DMS153 (cell line): ENCODE measurements around the gene BMP2.
A peak's percentile ranks its signal among the peaks of the same experiment; 100 is the strongest.

Source experiments
- DNase-seq: peaks from one replicate; lab custom pipeline; 2025; lab: John Stamatoyannopoulos, UW

BMP2 gene

GRCh38 chr20:6767536-6768227 lies at the start of gene BMP2:
Gene BMP2 (plus strand): TSS chr20:6767686. CDS start chr20:6770127, 2,441 bp downstream.
- peak; percentile 21 for DNase-seq

DNA sequence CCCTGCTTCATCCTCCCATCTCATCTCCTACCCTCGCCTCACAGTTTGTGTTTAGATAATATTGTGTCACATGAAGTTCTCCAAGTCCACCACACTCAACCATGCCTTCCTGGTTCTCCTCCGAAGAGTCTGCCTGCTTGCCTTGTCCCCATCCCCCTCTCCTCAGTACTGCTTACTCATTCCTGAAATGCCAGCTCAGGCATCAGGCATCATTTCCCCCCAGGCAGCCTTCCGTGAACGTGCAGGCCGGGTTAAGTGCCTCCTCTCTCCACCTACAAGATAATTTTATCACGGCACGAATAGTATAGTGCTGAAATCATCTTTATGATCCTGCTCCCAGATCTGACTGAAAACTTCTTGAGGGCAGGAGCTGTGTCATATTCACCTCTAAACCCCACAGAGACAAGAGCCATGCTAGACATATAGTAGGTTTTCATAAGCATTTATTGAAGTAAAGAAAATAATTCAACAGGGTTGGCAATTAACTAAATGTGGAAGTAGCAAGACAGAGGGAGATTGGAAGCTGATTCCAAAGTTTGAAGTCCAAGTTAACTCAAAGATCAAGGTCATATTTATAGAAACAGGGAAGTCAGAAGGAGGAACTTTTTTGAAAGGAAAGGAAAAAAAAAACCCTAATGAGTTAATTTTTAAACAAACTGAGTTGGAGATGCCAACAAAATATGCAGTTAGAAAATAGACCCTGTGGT lies 48.7 kb upstream of the BMP2 start:
- DNase-seq = no peak

- DNase-seq = no peak
Observed at GRCh38 chr20:6719369-6719721, 48.1 kb upstream of the BMP2 start.

- no peak for DNase-seq
Observed at GRCh38 chr20:6726761-6727160, 40.7 kb upstream of the BMP2 start.

- no peak for DNase-seq
Observed at GRCh38 chr20:6730672-6731328, 36.7 kb upstream of the BMP2 start.

GRCh38 chr20:6732001-6732447 lies 35.5 kb upstream of the BMP2 start:
- DNase-seq = no peak

GRCh38 chr20:6732851-6733250 lies 34.6 kb upstream of the BMP2 start:
- no peak for DNase-seq

DNA sequence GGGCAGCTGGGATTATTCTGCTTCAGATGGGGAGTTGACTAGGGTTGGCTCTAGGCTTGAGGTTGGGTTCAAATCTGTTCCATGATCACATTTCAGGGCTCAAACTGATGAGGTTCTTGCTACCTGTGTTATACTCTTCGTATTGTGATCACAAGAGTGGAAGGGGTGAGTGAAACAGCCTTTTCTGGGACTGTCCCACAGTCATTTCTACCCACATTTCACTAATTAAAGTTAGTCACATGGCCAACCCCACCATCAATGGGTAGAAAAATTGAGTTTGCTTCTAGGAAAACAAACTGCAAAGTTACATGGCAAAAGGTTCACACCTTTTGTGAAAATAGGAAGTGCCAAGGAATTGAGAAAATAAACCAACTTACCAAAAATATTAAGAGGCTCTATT lies 33.5 kb upstream of the BMP2 start:
- no peak for DNase-seq

DNA sequence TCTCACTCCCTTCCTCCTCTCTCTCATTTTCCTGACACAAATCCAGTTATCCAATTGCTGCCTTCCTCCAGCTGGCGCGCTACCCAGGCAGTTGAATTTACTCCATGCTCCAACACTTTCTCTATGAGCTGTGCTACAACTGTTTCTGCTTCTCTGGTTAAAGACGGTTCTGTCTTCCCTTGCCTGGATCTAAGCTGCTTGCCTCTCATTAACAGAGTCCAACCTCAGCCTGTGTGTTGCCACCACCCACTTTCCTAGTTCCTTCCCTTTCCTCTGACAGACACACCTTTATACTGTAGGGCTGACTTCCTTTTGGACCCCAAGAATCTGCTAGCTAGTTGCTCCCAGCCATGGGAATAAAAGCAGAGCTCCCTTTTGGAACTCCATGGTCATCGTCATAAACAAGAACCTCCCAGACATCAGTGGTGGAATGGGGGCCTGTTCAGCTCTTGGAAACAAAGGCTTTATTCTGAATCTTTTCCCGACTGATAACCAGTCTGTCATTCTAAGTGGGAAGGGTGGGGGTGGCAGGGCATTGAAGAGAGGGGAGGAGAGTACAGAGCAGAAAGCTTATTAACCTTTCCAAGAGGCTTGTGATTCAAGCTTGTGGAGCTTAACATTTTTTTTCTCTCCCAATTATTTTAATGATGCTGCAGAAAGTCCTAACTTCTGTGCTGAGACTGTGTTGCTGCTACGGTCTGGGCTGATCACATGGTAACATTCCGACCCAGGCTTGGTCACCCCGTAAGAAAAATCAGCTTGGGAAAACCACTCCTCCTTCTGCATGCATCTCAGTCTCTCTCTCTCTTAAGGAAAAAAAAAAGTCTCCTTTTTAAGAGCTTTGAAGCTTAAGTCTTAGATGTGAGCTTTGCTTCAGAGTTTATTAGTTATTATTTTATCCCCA lies 31.3 kb upstream of the BMP2 start:
- DNase-seq = no peak

DNA sequence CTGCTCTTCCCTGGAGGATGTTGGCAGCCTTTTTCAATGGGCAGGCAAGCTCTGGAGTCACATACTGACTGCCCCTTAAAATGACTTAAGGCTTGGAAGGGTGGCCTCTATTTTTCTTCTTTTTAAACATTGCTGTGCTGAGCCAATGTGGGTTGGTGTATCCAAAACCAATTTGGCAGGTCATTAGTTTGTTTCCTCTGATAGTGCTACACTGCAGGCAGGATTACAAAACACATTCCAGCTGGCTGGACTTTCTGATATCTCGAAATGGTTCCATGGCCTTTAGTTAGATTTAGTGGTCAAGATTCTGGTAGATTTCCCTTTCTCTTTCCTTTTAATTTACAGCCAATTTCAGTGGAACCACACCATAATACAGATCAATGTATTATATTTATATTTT lies 28.1 kb upstream of the BMP2 start:
- no peak for DNase-seq

DNA sequence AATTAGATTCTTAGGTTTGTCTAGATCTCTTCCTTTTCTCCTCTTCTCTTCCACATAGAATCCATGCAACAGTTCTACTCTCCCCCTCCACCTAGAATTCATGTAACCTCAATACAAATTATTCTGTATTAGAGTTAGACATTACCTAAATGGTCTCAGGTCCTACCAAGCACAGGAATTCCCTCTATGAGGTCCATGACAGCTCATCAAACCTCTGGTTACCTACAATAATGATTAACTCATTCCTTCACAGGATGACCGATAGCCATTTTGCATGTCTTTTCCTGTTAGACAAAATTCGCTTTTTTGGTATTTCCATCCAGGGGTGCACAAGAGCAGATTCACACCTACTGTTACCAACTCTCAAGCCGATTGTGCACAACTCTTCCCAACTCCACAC lies 27.4 kb upstream of the BMP2 start:
- DNase-seq = no peak

DNA sequence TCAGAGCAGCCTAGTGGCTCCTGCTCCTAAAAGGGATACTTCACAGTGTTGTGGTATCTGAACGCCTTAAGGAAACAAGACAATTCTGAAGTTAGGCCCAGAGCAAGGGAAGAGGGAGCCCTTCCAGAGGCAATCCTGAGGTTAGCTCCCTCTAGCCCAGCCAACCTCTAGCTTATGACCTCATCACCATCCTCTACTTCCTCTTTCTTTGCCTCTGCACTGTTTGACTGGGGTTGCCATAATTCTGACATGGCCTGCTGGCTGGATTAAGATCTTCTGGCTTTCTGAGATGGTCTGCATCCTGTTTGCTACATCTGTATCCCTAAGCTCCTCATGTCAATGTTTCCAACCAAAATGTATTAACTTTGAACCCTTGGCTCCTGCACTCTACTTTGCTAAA lies 23.3 kb upstream of the BMP2 start:
- no peak for DNase-seq

DNA sequence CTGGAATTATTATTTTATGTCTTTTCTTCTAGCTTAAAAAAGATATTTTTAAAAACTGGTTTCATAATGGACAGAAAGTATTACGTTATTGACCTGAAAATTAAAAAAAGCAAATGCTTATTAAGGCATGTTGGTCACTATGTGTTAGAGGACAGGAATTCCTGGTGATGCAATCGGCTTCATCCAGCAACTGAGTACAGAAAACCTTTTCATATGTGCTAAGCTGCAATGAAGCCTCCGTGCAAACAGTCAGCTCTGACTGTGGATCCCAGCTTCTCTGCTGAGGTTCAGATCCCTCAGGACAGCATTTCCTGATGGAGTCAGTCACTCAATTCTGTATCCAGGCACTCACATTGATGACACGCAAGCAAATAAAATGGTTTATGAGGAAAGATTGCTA lies 22.7 kb upstream of the BMP2 start:
- no peak for DNase-seq

DNA sequence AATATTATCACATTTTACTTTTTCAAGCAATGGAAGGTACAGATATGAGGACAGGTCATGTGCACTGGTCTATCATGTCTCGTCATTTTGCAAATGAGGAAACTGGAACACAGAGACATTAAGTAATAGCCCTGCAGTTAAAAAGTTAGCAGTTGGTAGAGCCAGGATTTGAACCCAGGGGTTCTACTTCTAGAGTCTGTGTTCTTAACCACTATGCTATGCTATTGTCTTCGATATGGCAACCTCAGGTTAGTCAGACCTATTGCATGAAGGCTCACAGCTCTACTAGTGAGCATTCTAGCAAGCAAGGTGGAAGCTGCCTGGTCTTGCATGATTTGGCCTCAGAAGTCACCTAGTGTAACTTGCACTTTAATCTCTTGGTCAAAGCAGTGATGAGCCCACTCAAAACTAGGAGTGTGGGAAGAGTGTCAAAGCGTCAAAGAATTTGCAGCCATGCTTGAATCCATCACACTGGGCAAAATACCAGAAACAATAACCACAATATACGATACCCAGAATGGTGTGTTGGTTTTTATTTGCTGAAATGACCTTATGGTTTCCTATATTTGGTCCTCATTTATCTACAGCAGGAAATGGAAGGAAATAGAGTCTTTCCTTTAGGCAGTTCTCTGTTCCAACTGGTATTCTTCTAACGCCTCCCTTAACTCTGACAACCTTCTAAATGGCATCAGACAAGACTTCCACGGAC lies 20.4 kb upstream of the BMP2 start:
- no peak for DNase-seq

DNA sequence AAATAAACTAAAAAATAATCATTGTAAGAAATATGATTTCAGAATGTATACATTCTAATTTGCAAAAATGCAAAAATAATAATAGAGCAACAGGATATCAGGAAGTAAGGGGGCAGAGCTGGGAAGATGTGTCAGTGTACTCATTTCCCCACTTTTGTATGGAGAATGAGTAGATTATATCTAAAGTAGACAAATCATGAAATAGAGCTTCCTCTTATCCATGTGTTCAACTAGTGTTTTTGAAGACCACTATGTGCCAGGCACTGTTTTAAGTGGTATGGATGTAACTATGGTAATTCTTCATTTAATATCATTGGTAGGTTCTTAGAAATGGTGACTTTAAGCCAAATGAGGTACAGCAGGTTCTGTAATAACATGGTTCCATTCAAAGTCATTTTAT lies 17.0 kb upstream of the BMP2 start:
- no peak for DNase-seq

GRCh38 chr20:6756693-6757595 lies 10.5 kb upstream of the BMP2 start:
- peak; percentile 31 for DNase-seq

DNA sequence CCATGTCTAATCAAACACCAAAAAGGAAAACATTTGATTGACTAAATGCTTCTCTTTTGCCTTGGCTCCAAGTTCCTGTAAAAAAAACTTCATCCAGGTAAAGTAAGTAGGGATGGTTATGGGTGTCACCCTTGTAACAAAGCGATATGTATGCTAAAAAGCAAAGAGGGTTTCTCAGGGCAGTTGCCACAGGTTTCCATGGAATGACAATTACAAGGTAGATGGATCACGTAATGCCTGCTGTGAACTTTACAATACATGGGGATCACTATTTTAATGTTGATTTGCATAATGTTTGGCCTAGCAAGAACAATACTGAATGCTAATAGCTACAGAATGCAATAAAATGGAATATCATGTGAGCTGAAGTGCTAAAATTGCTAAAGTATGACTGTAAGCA lies 2.9 kb upstream of the BMP2 start:
- no peak for DNase-seq

- DNase-seq = peak; percentile 53
Observed at GRCh38 chr20:6765469-6766058, 1.9 kb upstream of the BMP2 start.

DNA sequence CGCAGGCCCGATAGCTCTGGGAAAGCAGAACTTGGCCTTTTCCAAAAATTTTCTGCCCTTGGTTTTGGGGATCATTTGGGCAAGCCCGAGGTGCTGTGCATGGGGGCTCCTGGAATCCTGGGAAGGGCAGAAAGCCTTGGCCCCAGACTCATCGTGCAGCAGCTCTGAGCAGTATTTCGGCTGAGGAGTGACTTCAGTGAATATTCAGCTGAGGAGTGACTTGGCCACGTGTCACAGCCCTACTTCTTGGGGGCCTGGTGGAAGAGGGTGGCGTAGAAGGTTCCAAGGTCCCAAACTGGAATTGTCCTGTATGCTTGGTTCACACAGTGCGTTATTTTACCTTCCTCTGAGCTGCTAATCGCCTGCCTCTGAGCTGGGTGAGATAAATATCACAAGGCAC lies 1.1 kb upstream of the BMP2 start:
- DNase-seq = no peak

GRCh38 chr20:6767126-6767535 lies 355 bp upstream of the BMP2 start:
- DNase-seq = no peak
